IMR-90 (cell line): ENCODE results near the gene UBR4. TPM values are rescaled to one million over a fixed set of nuclear protein-coding genes. Genes with fewer than 3 reads are reported as not detected.

ENCODE experiments used
- ATAC-seq: fragments of 200-7000 bp; cut with Tn5 transposase; 2 replicates; pipeline ENCODE4 v1.9.1; 2020; ENCODE audit warnings: low read depth, mild to moderate bottlenecking, moderate library complexity
- BruUV-seq: library from RNA; stranded (reverse); fragments of 400-500 nt; replicated peaks from 2 replicates; lab custom pipeline; 2021; lab: Mats Ljungman, UMichigan
- CTCF ChIA-PET: fragments of 300-600 bp; formaldehyde crosslinking; extraction: SDS; loops from one replicate; lab custom pipeline; 2021; ENCODE audit warnings: antibody characterized with exemption; lab: Yijun Ruan, JAX
- POLR2A ChIA-PET: fragments of 300-600 bp; sonication (Branson Sonifier 250); formaldehyde crosslinking; loops from one replicate; lab custom pipeline; 2022; ENCODE audit warnings: antibody characterized with exemption; ENCODE audit not compliant: unreplicated experiment; lab: Charles Lee
- DNase-seq: peaks from one replicate; pipeline ENCODE4 v3.0.0; 2013
- H2AFZ ChIP-seq: replicated peaks from 2 replicates; pipeline ENCODE3; 2013; ENCODE audit warnings: low read length, mild to moderate bottlenecking; ENCODE audit not compliant: poor library complexity
- H2AK5ac ChIP-seq: 2 replicates; pipeline ENCODE4 v1.6.1; 2013; ENCODE audit warnings: low read depth, low read length, inconsistent platforms
- H2AK9ac ChIP-seq: replicated peaks from 2 replicates; pipeline ENCODE3; 2013; ENCODE audit warnings: mild to moderate bottlenecking, low read depth, low read length, moderate library complexity; ENCODE audit not compliant: poor library complexity
- H2BK120ac ChIP-seq: 2 replicates; pipeline ENCODE4 v1.6.1; 2013; ENCODE audit warnings: low read depth, low read length, inconsistent platforms
- H2BK15ac ChIP-seq: 3 replicates; pipeline ENCODE4 v1.6.1; 2013; ENCODE audit warnings: low read depth, low read length, inconsistent platforms
- H2BK20ac ChIP-seq: 2 replicates; pipeline ENCODE4 v1.6.1; 2013; ENCODE audit warnings: low read depth, mild to moderate bottlenecking, inconsistent platforms, low read length, moderate library complexity
- H2BK5ac ChIP-seq: 2 replicates; pipeline ENCODE4 v1.6.1; 2013; ENCODE audit warnings: mild to moderate bottlenecking, low read depth, low read length, inconsistent platforms; ENCODE audit not compliant: poor library complexity, severe bottlenecking
- H3K14ac ChIP-seq: replicated peaks from 2 replicates; pipeline ENCODE4 v1.6.1; 2013; ENCODE audit warnings: low read depth, low read length, inconsistent platforms
- H3K18ac ChIP-seq: 2 replicates; pipeline ENCODE4 v1.6.1; 2013; ENCODE audit warnings: low read depth, low read length, control low read depth
- H3K23ac ChIP-seq: 2 replicates; pipeline ENCODE4 v1.6.1; 2013; ENCODE audit warnings: low read depth, low read length, inconsistent platforms
- H3K27ac ChIP-seq: 2 replicates; pipeline ENCODE4 v1.5.1; 2013; ENCODE audit warnings: mild to moderate bottlenecking, control low read depth, low read length; ENCODE audit not compliant: insufficient read depth
- H3K27me3 ChIP-seq: 2 replicates; pipeline ENCODE4 v1.6.1; 2013; ENCODE audit warnings: low read length; ENCODE audit not compliant: control insufficient read depth, insufficient read depth
- H3K36me3 ChIP-seq: 2 replicates; pipeline ENCODE4 v1.6.1; 2013; ENCODE audit warnings: low read length, mixed read lengths; ENCODE audit not compliant: control insufficient read depth, insufficient read depth
- H3K4ac ChIP-seq: 2 replicates; pipeline ENCODE4 v1.6.1; 2013; ENCODE audit warnings: low read depth, low read length, inconsistent platforms
- H3K4me1 ChIP-seq: 2 replicates; pipeline ENCODE4 v1.6.1; 2013; ENCODE audit warnings: low read length, mixed read lengths; ENCODE audit not compliant: control insufficient read depth, insufficient read depth
- H3K4me2 ChIP-seq: 2 replicates; pipeline ENCODE4 v1.6.1; 2013; ENCODE audit warnings: low read depth, mild to moderate bottlenecking, control low read depth, low read length, moderate library complexity
- H3K4me3 ChIP-seq: 2 replicates; pipeline ENCODE4 v1.5.1; 2013; ENCODE audit warnings: low read depth, mild to moderate bottlenecking, control low read depth, low read length, moderate library complexity; ENCODE audit not compliant: insufficient read depth
- H3K56ac ChIP-seq: 2 replicates; pipeline ENCODE4 v1.6.1; 2013; ENCODE audit warnings: low read length, inconsistent platforms; ENCODE audit not compliant: insufficient read depth; ENCODE audit errors: extremely low read depth
- H3K79me1 ChIP-seq, 2 experiments: 2 replicates each; pipeline ENCODE4 v1.6.1; 2013; ENCODE audit warnings: low read length in 2 of 2, inconsistent platforms in 1 of 2, low read depth in 1 of 2
- H3K9ac ChIP-seq: 2 replicates; pipeline ENCODE4 v1.6.1; 2013; ENCODE audit warnings: low read depth, low read length, control low read depth
- H3K9me1 ChIP-seq: 2 replicates; pipeline ENCODE4 v1.6.1; 2013; ENCODE audit warnings: low read length, inconsistent platforms; ENCODE audit not compliant: insufficient read depth
- H3K9me3 ChIP-seq: 2 replicates; pipeline ENCODE4 v1.6.1; 2013; ENCODE audit warnings: low read length; ENCODE audit not compliant: control insufficient read depth, insufficient read depth
- H4K20me1 ChIP-seq: 2 replicates; pipeline ENCODE4 v1.6.1; 2013; ENCODE audit warnings: low read length, inconsistent platforms; ENCODE audit not compliant: insufficient read depth
- H4K5ac ChIP-seq: 2 replicates; pipeline ENCODE4 v1.6.1; 2013; ENCODE audit warnings: mild to moderate bottlenecking, low read depth, low read length, control low read depth
- H4K8ac ChIP-seq, 2 experiments: 2 replicates each; pipeline ENCODE4 v1.6.1; 2013; ENCODE audit warnings: low read depth in 2 of 2, low read length in 2 of 2, control low read depth in 1 of 2, inconsistent platforms in 1 of 2
- H4K91ac ChIP-seq: 2 replicates; pipeline ENCODE4 v1.6.1; 2013; ENCODE audit warnings: low read depth, low read length, inconsistent platforms; ENCODE audit not compliant: insufficient read depth
- MAZ ChIP-seq: IDR thresholded peaks from 2 replicates; pipeline ENCODE4 v1.6.1; 2012; ENCODE audit warnings: low read depth, mild to moderate bottlenecking, low read length, improper control_type of control experiment, moderate library complexity, borderline replicate concordance
- MXI1 ChIP-seq: IDR thresholded peaks from 2 replicates; pipeline ENCODE4 v1.6.1; 2012; ENCODE audit warnings: low read depth, mild to moderate bottlenecking, low read length, moderate library complexity, borderline replicate concordance
- WGBS, 2 experiments: methylation state at CpG; one replicate each; pipeline versions ENCODE4 v1.1.5 to v1.1.7; 2013; ENCODE audit warnings: missing lambda C conversion rate in 2 of 2; ENCODE audit not compliant: insufficient read length in 1 of 2; ENCODE audit errors: extremely low coverage in 2 of 2; 5-methylcytosine and 5-hydroxymethylcytosine counted together
- dilution Hi-C: fragments of 300-500 bp; cut with HindIII; formaldehyde crosslinking; loops from one replicate; pipeline ENCODE4 v1.14.3; 2018; ENCODE audit warnings: low sequenced_read_pairs; ENCODE audit not compliant: unreplicated experiment
- in situ Hi-C: fragments of 300-500 bp; cut with MboI; formaldehyde crosslinking; loops from 3 replicates; pipeline ENCODE4 v1.14.3; 2019; ENCODE audit warnings: low sequenced_read_pairs, inconsistent platforms, mixed read lengths
- intact Hi-C: fragments of 100-400 bp; cut with micrococcal nuclease; formaldehyde crosslinking; loops from 2 replicates; pipeline ENCODE4 v1.10.0; 2022
- polyA plus RNA-seq, 3 experiments: library from polyadenylated mRNA; depleted of rRNA; stranded (reverse); fragments of >200 nt; gene quantifications; 2 replicates each; pipeline ENCODE4 v1.2.3, GENCODE V29; 2012; ENCODE audit warnings: low replicate concordance in 1 of 3
- total RNA-seq: library from RNA; depleted of rRNA; stranded (reverse); fragments of >200 nt; gene quantifications from 2 replicates; pipeline ENCODE4 v1.2.3, GENCODE V29; 2012

UBR4 gene
- total and polyA plus RNA-seq, 2 of the 4 experiments (the other 2 are of a cell fraction) = 87.8 to 121 TPM

- no peaks in the 10 kb centered on the region for H3K9me3 ChIP-seq
- no peak overlapping the region for H2BK120ac ChIP-seq
- H3K27ac ChIP-seq = no peak overlapping the region
- 100% methylated on average over 3 of the region's 7 CpGs; no CpG with 5 or more reads in 1 of the 2 experiments for WGBS, 2 experiments
- ATAC-seq = peak; percentile 76
- intact Hi-C loops (no loop called here), dilution Hi-C loops (no loop called here), in situ Hi-C loops (no loop called here)
- H4K20me1 ChIP-seq = peaks cover 9% of the 10 kb centered on the region; the same call in 1 of the 2 replicates
- ChIA-PET CTCF (no interaction called here), POLR2A (no interaction called here)
- DNase-seq = peak; percentile 66
- peaks cover 55% of the 10 kb centered on the region for H3K36me3 ChIP-seq
- no peak overlapping the region for H2BK15ac ChIP-seq
- H3K9me1 ChIP-seq = peaks cover 4% of the 10 kb centered on the region; the same call in 1 of the 2 replicates
- H2AFZ ChIP-seq = no peak overlapping the region
- H4K8ac ChIP-seq = no peak overlapping the region
- no peak overlapping the region for H2BK5ac ChIP-seq
- H2BK20ac ChIP-seq = no peak overlapping the region
- H3K14ac ChIP-seq = no peak overlapping the region
- no peak overlapping the region for H2AK5ac ChIP-seq
- no TSS peak for BruUV-seq
- H4K91ac ChIP-seq = no peak overlapping the region
- H3K23ac ChIP-seq = no peak overlapping the region
- H3K4me2 ChIP-seq = no peak overlapping the region
- H4K5ac ChIP-seq = no peak overlapping the region
- H2AK9ac ChIP-seq = no peak overlapping the region
- no peak overlapping the region for H3K18ac ChIP-seq
- peak; percentile 48; the same call in 1 of the 2 replicates for TF ChIP-seq MAZ
- no peak for TF ChIP-seq MXI1
- peaks cover 26 to 39% of the 10 kb centered on the region in 2 experiments for H3K79me1 ChIP-seq
- no peaks in the 10 kb centered on the region for H3K27me3 ChIP-seq
- no peak overlapping the region for H3K56ac ChIP-seq
- H3K4ac ChIP-seq = no peak overlapping the region
- H3K9ac ChIP-seq = no peak overlapping the region
- no peak overlapping the region for H3K4me3 ChIP-seq
- peaks cover 2% of the 10 kb centered on the region; the same call in 1 of the 2 replicates for H3K4me1 ChIP-seq
Observed at GRCh38 chr1:19220991-19221390, 10.9 kb upstream of the UBR4 start.
